Calu3 (cell line): ENCODE data around the gene PLXNA4. TPM values are rescaled to one million over a fixed set of nuclear protein-coding genes. Genes with fewer than 3 reads are reported as not detected.

ENCODE experiments used
- BruUV-seq: library from RNA; stranded (reverse); fragments of 400-500 nt; replicated peaks from 2 replicates; lab custom pipeline; 2021; lab: Mats Ljungman, UMichigan
- CTCF ChIA-PET: fragments of 300-600 bp; sonication (Branson Sonifier 250); formaldehyde crosslinking; loops from one replicate; lab custom pipeline; 2022; ENCODE audit warnings: antibody characterized with exemption; lab: Charles Lee
- DNase-seq: peaks from one replicate; pipeline ENCODE4 v3.0.0; 2022
- H3K27ac Mint-ChIP-seq: one replicate; pipeline ENCODE4 v1.8.0; 2022; ENCODE audit warnings: mixed read lengths; ENCODE audit not compliant: unreplicated experiment
- H3K27me3 Mint-ChIP-seq: one replicate; pipeline ENCODE4 v1.8.0; 2022; ENCODE audit warnings: mixed read lengths; ENCODE audit not compliant: unreplicated experiment
- H3K36me3 Mint-ChIP-seq: one replicate; pipeline ENCODE4 v1.8.0; 2022; ENCODE audit warnings: mild to moderate bottlenecking, moderate library complexity, mixed read lengths; ENCODE audit not compliant: insufficient read depth, unreplicated experiment
- H3K4me1 Mint-ChIP-seq: one replicate; pipeline ENCODE4 v1.8.0; 2022; ENCODE audit warnings: mild to moderate bottlenecking, low read depth, mixed read lengths; ENCODE audit not compliant: unreplicated experiment
- H3K4me3 Mint-ChIP-seq: one replicate; pipeline ENCODE4 v1.8.0; 2022; ENCODE audit warnings: mild to moderate bottlenecking, low read depth, moderate library complexity, mixed read lengths; ENCODE audit not compliant: unreplicated experiment
- H3K9me3 Mint-ChIP-seq: one replicate; pipeline ENCODE4 v1.8.0; 2022; ENCODE audit warnings: low read depth, mixed read lengths; ENCODE audit not compliant: unreplicated experiment
- CTCF ChIP-seq: fragments of 200-600 bp; IDR thresholded peaks from one replicate; pipeline ENCODE4 v1.8.0; 2022; ENCODE audit warnings: antibody characterized with exemption; ENCODE audit not compliant: unreplicated experiment
- intact Hi-C: fragments of 100-400 bp; cut with micrococcal nuclease; formaldehyde crosslinking; loops from one replicate; pipeline ENCODE4 v1.10.0; 2022; ENCODE audit not compliant: unreplicated experiment
- total RNA-seq: library from RNA; stranded (reverse); gene quantifications from 2 replicates; pipeline ENCODE4 v1.2.3, GENCODE V29; 2022

PLXNA4 gene
- total RNA-seq, 1 experiment from 2014 or later = not detected

DNA sequence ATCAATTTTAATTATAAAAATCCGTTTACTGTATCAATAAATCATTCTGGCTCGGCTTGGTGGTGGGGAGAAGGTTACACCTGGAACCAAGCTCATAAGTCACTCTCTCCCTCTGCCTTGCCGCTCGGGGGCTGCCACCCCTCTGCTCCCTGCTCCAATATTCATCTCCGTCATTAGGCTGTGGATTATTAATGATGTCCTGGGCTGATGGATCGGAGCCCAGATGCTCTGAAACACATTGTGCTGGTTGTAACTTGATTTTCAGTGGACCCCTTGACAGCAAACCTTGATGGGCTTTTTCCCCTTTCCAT is 314.2 kb downstream of the PLXNA4 start:
- H3K4me1 Mint-ChIP-seq = no peaks in the 10 kb centered on the region
- CTCF ChIA-PET = no interaction called here
- TF ChIP-seq CTCF = no peak
- H3K27me3 Mint-ChIP-seq = peaks cover 84% of the 10 kb centered on the region
- no peak overlapping the region for H3K27ac Mint-ChIP-seq
- no peak overlapping the region for H3K4me3 Mint-ChIP-seq
- BruUV-seq = no TSS peak
- intact Hi-C loops = no loop called here
- no peak for DNase-seq
- H3K9me3 Mint-ChIP-seq = no peaks in the 10 kb centered on the region
- H3K36me3 Mint-ChIP-seq = no peaks in the 10 kb centered on the region

GRCh38 chr7:132261327-132262159 is 314.7 kb downstream of the PLXNA4 start:
- Mint-ChIP-seq H3K4me3 (no peak overlapping the region), H3K9me3 (no peaks in the 10 kb centered on the region), H3K36me3 (no peaks in the 10 kb centered on the region), H3K27me3 (peaks cover 78% of the 10 kb centered on the region), H3K4me1 (no peaks in the 10 kb centered on the region), H3K27ac (no peak overlapping the region)
- no TSS peak for BruUV-seq
- intact Hi-C loops = no loop called here
- no peak for DNase-seq
- CTCF ChIA-PET = no interaction called here
- no peak for TF ChIP-seq CTCF

DNA sequence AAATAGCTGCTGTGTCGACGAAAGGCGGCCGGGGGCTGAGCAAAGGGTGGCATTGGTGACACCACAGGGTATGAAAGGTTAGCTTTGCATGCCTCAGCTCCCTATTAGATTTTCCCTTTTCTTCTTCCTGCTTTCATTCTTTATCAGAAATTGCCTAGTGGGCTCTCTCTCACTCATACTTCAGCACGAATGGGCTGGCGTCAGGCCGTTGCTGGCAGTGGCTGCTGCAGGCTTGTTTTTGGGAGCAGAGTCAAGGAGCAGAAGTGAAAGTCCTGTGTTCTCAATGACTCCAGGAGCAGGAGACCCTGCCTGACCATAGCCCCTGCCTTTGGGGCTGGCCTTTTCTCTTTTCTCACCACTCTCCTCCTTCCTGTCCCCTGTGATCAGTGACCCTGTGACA is 318.0 kb downstream of the PLXNA4 start:
- H3K4me1 Mint-ChIP-seq = peaks cover 12% of the 10 kb centered on the region
- intact Hi-C loops = no loop called here
- H3K27me3 Mint-ChIP-seq = peaks cover 45% of the 10 kb centered on the region
- H3K9me3 Mint-ChIP-seq = no peaks in the 10 kb centered on the region
- H3K36me3 Mint-ChIP-seq = no peaks in the 10 kb centered on the region
- BruUV-seq = no TSS peak
- DNase-seq = no peak
- H3K27ac Mint-ChIP-seq = no peak overlapping the region
- TF ChIP-seq CTCF = no peak
- no peak overlapping the region for H3K4me3 Mint-ChIP-seq
- CTCF ChIA-PET = no interaction called here

GRCh38 chr7:132257253-132257652 is 319.0 kb downstream of the PLXNA4 start:
- peaks cover 35% of the 10 kb centered on the region for H3K27me3 Mint-ChIP-seq
- H3K9me3 Mint-ChIP-seq = no peaks in the 10 kb centered on the region
- H3K4me1 Mint-ChIP-seq = peaks cover 12% of the 10 kb centered on the region
- intact Hi-C loops = no loop called here
- DNase-seq = no peak
- H3K4me3 Mint-ChIP-seq = no peak overlapping the region
- H3K27ac Mint-ChIP-seq = no peak overlapping the region
- no peaks in the 10 kb centered on the region for H3K36me3 Mint-ChIP-seq
- CTCF ChIA-PET = no interaction called here
- BruUV-seq = no TSS peak
- TF ChIP-seq CTCF = no peak
